ENCODE results near the gene CHSY1.

Gene CHSY1

DNA sequence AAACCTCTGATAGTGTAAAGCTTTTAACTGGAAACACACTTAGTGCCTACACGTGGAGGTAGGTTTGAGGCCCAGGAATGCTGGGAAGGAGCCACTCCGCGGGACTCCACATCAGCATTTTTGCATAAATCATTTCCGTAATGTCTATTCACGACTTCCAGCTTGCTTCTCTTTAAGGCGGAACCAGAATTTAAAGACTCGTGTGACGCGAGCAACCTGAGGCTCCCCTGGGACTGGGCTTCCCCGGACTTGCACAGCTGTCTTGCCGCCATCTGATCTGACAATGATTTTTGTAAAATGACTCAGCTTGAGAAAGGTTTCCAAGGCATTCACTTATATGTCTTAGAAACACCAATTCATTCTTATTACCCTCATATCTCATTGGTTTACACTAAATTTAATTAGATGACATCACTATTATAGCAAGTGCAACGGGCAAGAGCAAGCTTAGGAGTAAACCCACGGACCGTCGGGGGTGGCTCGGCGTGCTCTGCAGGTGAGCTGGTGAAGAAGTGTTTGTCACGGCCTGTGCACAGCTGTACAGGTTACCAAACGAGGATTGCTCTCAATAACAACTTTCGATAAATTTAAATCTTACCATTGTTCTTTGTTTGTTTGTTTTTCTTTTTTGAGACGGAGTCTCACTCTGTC lies 95.2 kb downstream of the CHSY1 start:
- no peak for DNase-seq (ENCODE audit: extremely low read depth in 1 of 2, low read depth in 1 of 2)

GRCh38 chr15:101156061-101156460 lies 95.8 kb downstream of the CHSY1 start:
- no peak for DNase-seq (ENCODE audit: extremely low read depth in 1 of 2, low read depth in 1 of 2)

DNA sequence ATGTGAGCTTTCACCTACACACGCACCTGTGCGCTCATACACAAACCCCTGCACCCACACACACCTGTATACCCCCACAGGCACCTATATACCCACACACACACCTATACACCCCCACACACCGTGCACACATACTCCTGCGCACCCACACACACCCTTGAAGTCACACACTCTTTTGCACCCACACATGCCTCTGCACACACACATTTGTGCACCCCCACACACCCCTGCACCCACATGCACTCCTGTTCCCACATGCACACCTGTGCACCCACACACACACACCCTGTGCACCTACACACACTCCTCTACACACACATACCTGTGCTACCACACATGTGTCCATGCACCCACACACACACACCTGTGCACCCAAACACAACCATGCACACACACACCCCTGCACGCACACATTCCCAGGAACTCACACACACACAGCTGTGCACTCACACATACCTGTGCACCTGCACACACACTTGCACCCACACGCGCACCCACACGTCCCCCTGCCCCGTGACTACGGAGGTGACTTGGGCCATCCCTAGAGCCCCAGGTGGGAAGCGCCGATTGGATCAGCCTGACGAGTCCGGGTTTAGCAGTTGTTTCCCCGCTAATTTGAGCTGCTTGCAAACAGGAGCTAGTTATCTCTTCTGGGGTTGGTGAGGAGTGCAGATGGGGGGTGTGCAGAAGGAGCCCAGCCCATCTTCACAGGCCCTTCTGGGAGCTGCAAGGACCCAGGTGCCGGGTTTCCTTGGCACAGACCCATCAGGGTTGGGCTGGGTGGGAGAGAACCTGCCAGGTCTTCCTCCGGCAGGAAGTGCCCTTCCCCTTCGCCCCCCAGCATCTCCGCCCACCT lies 97.8 kb downstream of the CHSY1 start:
- no peak for DNase-seq (ENCODE audit: extremely low read depth in 1 of 2, low read depth in 1 of 2)

DNA sequence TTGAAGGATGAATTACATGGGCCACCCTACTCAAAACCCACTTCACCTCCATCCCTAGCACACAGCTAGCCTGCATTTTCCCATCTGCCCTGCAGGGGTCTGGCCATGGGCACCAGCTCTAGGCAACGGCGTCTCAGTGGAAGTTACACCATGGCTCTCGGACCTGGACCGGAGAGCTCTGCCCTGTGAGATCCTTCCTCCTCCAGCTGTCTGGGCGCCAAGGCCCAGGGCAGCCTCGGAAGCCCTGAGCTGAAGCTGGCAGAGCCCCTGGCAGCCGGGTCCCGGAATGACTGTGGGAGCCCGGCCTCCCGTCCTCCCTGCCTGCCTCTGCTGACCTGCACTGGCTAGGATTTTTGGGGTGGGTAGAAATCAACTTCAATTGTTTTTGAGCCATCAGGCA lies 98.9 kb downstream of the CHSY1 start:
- no peak for DNase-seq (ENCODE audit: extremely low read depth in 1 of 2, low read depth in 1 of 2)

DNA sequence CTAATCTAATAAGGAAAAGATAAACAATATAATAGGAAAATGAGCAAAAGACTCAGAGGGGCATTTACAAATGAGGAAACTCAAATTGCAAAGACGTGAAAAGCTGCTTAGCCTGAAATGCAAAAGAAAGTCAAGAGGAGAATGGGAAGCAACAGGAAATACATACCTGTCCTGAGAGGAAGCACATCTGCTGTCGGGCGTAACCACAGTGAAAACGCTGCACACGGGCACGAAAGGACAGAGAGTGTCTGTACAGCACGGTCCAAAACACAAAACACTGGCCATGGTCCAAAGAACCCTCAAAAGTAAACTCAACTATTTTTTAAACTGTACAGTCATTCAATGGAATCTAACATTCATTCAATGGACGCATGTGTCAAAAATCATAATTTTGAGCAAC lies 100.6 kb downstream of the CHSY1 start:
- DNase-seq (ENCODE audit: extremely low read depth in 1 of 2, low read depth in 1 of 2): no peak

DNA sequence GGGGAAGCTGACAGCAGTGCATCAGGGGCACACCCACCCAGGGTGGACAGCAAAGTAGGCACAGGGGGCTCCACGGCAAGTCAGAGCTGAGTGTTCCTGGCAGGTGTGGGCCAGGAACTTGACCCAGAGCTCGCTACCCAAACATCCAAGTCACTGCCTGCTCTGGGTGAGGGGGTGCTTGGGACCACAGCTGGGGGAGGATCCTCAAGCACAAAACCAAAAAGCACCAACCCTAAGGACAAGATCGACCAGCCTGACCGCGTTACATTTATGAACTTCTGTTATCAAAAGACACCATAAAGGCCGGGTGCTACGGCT lies 101.2 kb downstream of the CHSY1 start:
- no peak for DNase-seq (ENCODE audit: extremely low read depth in 1 of 2, low read depth in 1 of 2)

DNA sequence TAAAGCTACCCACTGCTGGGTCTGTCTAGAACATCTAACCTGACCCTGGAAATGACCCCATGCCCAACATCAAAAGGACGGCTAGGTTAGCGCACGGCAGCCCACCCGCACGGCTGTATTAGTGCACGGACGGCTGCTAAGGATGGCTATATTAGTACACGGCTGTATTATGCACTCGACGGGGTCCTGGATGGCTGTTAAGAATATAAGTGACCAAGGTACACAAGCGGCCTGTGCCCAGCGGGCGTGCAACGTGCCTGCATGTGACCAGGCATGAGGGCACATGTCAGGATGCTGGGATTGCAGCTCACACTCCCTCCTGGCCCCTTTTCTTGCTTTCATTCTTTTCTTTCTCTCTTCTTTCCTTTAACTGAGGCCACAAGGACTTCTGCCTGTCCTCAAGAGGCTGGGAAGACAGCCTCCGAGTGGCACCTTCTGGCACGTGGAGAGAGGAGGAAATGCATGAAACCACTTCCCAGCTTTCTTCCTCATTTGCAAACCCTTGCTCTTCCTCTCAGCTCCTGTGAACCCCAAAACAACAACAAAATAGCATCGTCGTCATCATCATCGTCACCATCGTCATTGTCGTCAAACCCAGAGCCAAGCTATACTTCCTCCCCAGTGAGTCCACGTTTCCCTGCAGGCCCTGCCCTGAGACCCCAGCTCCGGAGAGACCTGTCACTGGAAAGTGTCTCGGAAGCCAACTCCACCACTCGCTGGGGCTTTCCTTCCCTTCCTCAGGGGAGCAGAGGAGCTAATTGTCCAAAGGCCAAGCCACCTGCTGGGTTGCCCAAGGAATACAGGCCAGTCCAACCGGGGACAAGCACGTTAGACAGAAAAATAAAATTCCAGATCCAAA lies 101.8 kb downstream of the CHSY1 start:
- no peak for DNase-seq (ENCODE audit: extremely low read depth in 1 of 2, low read depth in 1 of 2)

GRCh38 chr15:101148881-101149664 lies 102.8 kb downstream of the CHSY1 start:
- no peak for DNase-seq (ENCODE audit: extremely low read depth in 1 of 2, low read depth in 1 of 2)

- no peak for DNase-seq (ENCODE audit: extremely low read depth in 1 of 2, low read depth in 1 of 2)
Observed at GRCh38 chr15:101148166-101148880, 103.5 kb downstream of the CHSY1 start.

- no peak for DNase-seq (ENCODE audit: extremely low read depth in 1 of 2, low read depth in 1 of 2)
Observed at GRCh38 chr15:101147181-101147580, 104.7 kb downstream of the CHSY1 start.

DNA sequence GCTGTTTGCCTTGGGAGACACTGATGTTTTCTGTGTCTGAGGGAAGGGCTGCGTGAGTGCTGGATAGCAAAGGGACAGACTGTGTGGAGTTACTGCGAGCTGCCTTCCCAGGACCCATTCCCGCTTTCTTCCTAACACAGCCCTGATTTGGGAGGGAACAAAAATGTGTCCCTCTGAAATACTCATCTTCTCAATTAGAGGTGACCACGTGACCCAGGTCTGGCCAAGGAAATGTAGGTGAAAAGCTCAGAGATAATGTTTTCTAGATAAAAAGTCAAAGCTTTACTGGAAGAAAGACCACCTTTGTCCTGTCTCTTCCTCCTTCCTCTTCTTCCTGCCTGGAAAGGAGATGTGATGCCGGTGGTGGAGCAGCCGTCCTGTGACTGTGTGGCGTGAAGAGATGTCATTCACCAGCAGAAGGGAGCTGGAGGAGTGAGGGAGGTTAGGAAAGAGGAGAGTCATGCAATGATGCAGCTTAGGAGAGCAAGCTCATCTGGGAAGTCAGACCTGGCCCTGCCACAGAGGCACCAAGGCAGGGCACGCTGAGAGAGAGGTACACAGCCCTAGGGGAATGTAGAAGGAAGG lies 105.6 kb downstream of the CHSY1 start:
- DNase-seq (ENCODE audit: extremely low read depth in 1 of 2, low read depth in 1 of 2): no peak

- no peak for DNase-seq (ENCODE audit: extremely low read depth in 1 of 2, low read depth in 1 of 2)
Observed at GRCh38 chr15:101145362-101145761, 106.5 kb downstream of the CHSY1 start.

DNA sequence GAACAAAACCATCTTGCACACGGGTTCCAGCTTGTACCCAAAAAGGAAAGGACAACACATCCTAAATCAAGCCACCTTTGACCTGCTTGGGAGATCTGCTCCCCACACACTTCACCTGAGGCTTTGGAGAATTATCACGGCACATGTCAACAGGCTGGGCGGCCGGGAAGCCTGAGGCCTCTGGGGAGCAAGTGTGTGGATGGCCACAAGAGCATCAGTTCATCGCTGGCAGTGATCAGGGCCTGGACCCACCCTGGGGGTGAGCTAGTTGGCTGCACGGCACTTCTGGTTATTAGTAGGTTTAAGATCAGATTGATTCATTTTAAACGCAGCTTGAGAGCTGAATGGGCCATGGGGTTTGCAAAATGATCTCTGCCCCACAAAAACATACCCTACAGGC lies 108.5 kb downstream of the CHSY1 start:
- no peak for DNase-seq (ENCODE audit: extremely low read depth in 1 of 2, low read depth in 1 of 2)

DNA sequence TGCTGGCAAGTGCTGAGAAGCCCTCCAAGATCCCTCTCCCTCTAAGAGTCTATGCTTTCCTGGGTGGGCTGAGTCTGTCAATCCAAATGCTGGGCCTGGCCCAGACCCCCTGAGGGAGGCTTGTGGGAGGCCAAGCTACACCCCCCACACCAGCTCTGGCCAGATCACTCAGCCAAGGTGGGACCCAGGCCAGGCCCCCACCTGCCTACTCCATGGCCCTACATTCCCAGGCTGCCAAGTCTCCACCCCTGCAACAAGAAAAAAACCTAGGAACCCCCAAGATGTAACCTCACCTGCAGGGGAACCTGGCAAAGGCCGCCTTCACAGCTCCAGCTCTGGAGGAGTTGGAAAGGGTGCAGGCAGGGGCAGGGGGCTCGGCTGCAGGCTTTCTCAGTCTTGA lies 109.1 kb downstream of the CHSY1 start:
- DNase-seq (ENCODE audit: extremely low read depth in 1 of 2, low read depth in 1 of 2): no peak

DNA sequence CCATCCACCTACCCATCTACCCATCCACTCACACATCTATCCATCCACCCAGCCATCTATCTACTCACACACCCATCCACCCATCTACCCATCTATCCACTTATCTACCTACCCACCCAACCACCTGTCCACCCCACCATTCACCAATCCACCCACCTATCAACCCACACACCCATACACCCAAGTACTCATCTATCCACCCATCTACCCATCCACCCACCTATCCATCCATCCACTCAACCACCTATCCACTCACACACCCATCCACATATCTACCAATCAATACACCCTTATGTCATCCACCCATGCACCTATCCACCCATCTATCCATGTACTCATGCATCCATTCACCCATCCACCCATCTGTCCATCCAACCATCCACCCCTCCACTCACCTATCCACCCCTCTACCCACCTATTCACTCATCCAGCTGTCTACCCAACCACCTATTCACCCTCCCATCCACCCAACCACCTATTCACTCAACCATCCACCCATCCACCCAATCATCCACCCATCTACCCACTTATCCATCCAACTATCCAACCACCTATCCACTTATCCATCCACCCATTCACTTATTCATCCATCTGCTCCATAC lies 109.8 kb downstream of the CHSY1 start:
- no peak for DNase-seq (ENCODE audit: extremely low read depth in 1 of 2, low read depth in 1 of 2)

DNA sequence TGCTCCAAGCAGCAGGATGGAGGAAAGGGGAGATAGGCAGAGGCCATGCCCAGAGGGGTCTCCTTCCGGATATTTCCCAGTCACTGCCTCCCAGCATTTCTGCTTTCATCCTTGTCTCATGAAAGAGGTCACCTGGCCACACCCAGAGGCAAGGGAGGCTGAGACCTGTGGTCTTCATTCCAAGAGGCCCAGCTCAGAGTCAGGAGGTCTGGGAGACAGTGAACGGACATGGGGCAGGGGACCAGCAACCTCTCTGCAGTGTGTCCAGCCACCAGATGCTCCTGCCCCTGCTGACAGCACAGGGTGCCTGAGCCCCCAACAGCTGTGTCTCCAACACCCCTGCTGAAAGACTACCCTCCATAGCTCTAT lies 111.2 kb downstream of the CHSY1 start:
- DNase-seq (ENCODE audit: extremely low read depth in 1 of 2, low read depth in 1 of 2): no peak

DNA sequence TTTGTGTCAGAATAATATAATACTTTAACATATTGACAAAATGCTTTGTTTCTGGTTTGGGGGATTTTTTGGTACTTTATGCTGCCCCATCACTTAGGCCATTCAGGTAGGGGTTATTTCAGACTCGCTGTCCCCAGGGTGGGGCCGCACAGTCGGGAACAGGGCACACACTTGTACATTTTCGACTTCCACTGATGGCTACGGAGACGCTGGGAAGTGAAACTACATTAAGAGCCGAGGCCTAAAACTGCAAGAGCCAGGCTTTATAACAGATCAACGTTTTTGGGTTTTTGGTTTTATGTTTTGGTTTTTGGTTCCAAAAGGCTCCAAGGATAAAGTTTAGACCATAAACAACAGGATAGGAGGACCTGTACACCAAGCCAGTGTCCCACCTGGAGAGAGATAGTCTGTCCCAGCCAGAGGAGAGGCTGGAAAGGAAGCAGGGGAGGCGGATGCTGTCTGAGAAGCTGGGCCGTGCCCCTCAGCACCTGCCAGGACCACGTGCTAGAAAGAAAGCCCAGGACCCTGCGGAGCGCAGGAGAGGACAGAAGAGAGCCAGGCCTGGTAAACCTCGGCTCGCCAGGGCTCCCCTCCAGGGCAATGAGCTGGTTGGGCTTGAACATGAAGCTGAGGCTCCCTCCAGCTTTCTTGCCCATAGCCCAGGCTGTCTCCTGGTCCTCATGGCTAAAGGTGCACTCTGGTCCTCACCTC lies 111.7 kb downstream of the CHSY1 start:
- DNase-seq (ENCODE audit: extremely low read depth in 1 of 2, low read depth in 1 of 2): no peak

DNA sequence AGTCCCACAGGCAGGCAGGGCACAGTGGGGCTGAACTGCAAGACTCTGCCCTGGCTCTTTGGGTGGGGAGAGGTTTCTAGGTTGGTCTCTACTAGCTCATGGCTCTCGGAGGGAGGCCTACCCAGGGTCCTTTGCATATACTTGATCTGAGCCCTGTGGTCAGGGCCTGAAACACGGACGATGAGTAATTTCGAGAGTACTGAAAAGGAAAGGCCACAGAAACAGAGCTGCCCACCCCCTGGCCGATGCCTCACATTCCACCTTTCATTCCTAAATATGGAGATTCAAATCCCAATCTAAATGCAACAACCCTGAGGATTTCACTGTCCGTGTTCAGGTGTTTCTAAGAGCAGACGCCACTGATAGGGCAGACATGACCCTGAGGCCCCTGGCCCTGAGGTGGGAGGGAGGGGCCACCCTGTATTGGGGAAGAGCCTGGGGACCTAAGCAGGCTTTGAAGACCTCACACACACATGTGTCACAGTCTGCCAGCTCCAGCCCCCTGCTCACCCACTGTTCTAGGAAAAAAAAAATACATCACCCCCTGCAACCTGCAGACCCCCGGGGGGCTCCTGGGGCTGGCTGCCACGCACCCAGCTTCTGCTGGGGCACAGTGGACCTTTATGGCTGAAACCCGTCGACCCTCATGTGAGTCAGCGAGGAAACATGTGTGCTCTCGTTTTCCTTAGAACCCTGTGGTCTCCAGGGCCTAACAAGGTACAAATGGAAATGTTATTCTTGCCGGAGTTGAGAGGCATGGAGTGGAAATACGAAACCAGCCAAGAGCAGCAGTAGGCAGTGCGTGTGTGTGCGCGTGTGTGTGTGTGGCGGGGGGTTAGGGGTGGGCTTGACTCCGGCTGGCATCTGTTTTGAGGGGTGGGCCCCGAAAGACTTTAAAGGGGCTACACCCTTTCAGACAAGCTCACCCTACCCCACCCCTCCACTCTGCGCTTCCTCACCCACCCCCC lies 112.7 kb downstream of the CHSY1 start:
- no peak for DNase-seq (ENCODE audit: extremely low read depth in 1 of 2, low read depth in 1 of 2)

Measured in stimulated activated CD8-positive, alpha-beta memory T cell treated with anti-CD3 and anti-CD28 coated beads, Interleukin-7, amount 100 ng/mL, for 48 hours (primary cell).